GM12878 (cell line): ENCODE results near the gene DNTTIP2. TPM values are rescaled to one million over a fixed set of nuclear protein-coding genes. Genes with fewer than 3 reads are reported as not detected.

Source experiments
- ATAC-seq: fragments of 200-7000 bp; cut with Tn5 transposase; 3 replicates; pipeline ENCODE4 v1.9.1; 2020; ENCODE audit warnings: mild to moderate bottlenecking, moderate library complexity
- BruUV-seq: library from RNA; stranded (reverse); fragments of 400-500 nt; replicated peaks from 2 replicates; lab custom pipeline; 2021; lab: Mats Ljungman, UMichigan
- CTCF ChIA-PET: fragments of 300-600 bp; sonication (Branson Sonifier 250); formaldehyde crosslinking; extraction: SDS; loops from one replicate; lab custom pipeline; 2021; ENCODE audit warnings: inconsistent platforms; lab: Yijun Ruan, JAX
- POLR2A ChIA-PET: fragments of 350-600 bp; formaldehyde crosslinking; extraction: SDS; loops from one replicate; lab custom pipeline; 2021; ENCODE audit warnings: inconsistent platforms; lab: Charles Lee
- RAD21 ChIA-PET: fragments of 300-600 bp; sonication (Branson Sonifier 250); formaldehyde crosslinking; loops from one replicate; lab custom pipeline; 2023; ENCODE audit warnings: antibody characterized with exemption; ENCODE audit not compliant: unreplicated experiment; lab: Charles Lee
- SMC1A ChIA-PET: fragments of 300-600 bp; sonication (Branson Sonifier 250); formaldehyde crosslinking; loops from one replicate; lab custom pipeline; 2023; ENCODE audit not compliant: unreplicated experiment, uncharacterized antibody; lab: Charles Lee
- DNase-seq: peaks from one replicate; pipeline ENCODE4 v3.0.0-alpha.2; 2011; ENCODE audit warnings: low read depth, low spot score
- FAIRE-seq: peaks from 3 replicates; lab custom pipeline; 2011; peaks lifted over from hg19 to GRCh38; lab: Jason Lieb, UNC
- H2AFZ ChIP-seq: 2 replicates; pipeline ENCODE4 v1.6.0; 2011; ENCODE audit warnings: low read depth, low read length, control low read depth; ENCODE audit not compliant: control insufficient read depth
- H3K27ac ChIP-seq: 2 replicates; pipeline ENCODE4 v1.5.1; 2011; ENCODE audit warnings: control low read depth; ENCODE audit not compliant: control insufficient read depth, insufficient read depth
- H3K27me3 ChIP-seq, 2 experiments: replicated peaks in 1 of 2; 2 replicates each; pipeline versions ENCODE4 v1.6.0 to v1.6.1; 2011; ENCODE audit warnings: low read length in 1 of 2; ENCODE audit not compliant: control insufficient read depth in 2 of 2, insufficient read depth in 2 of 2
- H3K36me3 ChIP-seq, 2 experiments: 2 replicates each; pipeline ENCODE4 v1.5.1; 2011; ENCODE audit warnings: low read length in 1 of 2; ENCODE audit not compliant: control insufficient read depth in 2 of 2, insufficient read depth in 2 of 2
- H3K4me1 ChIP-seq: 2 replicates; pipeline ENCODE4 v1.6.1; 2011; ENCODE audit warnings: mild to moderate bottlenecking, low read length, moderate library complexity, mixed read lengths; ENCODE audit not compliant: control insufficient read depth, insufficient read depth
- H3K4me2 ChIP-seq: 2 replicates; pipeline ENCODE4 v1.6.0; 2011; ENCODE audit warnings: control low read depth; ENCODE audit not compliant: control insufficient read depth, insufficient read depth
- H3K4me3 ChIP-seq: fragments of 200-600 bp; sonication (generic); 2 replicates; pipeline ENCODE4 v1.5.1; 2016
- H3K79me2 ChIP-seq: 2 replicates; pipeline ENCODE4 v1.6.0; 2011; ENCODE audit warnings: low read length; ENCODE audit not compliant: control insufficient read depth, insufficient read depth
- H3K9ac ChIP-seq: 2 replicates; pipeline ENCODE4 v1.8.0; 2011; ENCODE audit warnings: low read length, control low read depth, mixed read lengths; ENCODE audit not compliant: control insufficient read depth, insufficient read depth
- H3K9me3 ChIP-seq: replicated peaks from 3 replicates; pipeline ENCODE4 v1.5.1; 2011; ENCODE audit warnings: mild to moderate bottlenecking, low read length; ENCODE audit not compliant: control insufficient read depth, insufficient read depth
- H4K20me1 ChIP-seq: 2 replicates; pipeline ENCODE4 v1.6.0; 2011; ENCODE audit not compliant: control insufficient read depth, insufficient read depth
- CEBPB ChIP-seq, 2 experiments: fragments of 150-350 bp in 1 of 2; IDR thresholded peaks; 2 replicates each; pipeline ENCODE4 v1.6.1; 2012 to 2014; ENCODE audit warnings: low read depth in 2 of 2, low read length in 2 of 2, borderline replicate concordance in 1 of 2, inconsistent platforms in 1 of 2
- HDAC6 ChIP-seq: fragments of 200-600 bp; sonication (generic); IDR thresholded peaks from one replicate; pipeline ENCODE4 v1.8.0; 2017; ENCODE audit warnings: antibody characterized with exemption; ENCODE audit not compliant: unreplicated experiment
- HDGF ChIP-seq: fragments of 450-650 bp; IDR thresholded peaks from 2 replicates; pipeline ENCODE4 v1.6.1; 2016; ENCODE audit warnings: antibody characterized with exemption
- IRF4 ChIP-seq: IDR thresholded peaks from 2 replicates; pipeline ENCODE4 v1.6.1; 2011; ENCODE audit warnings: low read depth, low read length
- KDM1A ChIP-seq: fragments of 200-600 bp; sonication (generic); IDR thresholded peaks from 2 replicates; pipeline ENCODE4 v1.6.1; 2016; ENCODE audit warnings: borderline replicate concordance
- TCF12 ChIP-seq: IDR thresholded peaks from 2 replicates; pipeline ENCODE4 v1.6.1; 2011; ENCODE audit warnings: low read depth, mild to moderate bottlenecking, low read length
- ZNF217 ChIP-seq: fragments of 450-650 bp; IDR thresholded peaks from 2 replicates; pipeline ENCODE4 v1.6.1; 2017; ENCODE audit warnings: antibody characterized with exemption, mild to moderate bottlenecking
- ZNF622 ChIP-seq: fragments of 450-650 bp; IDR thresholded peaks from 2 replicates; pipeline ENCODE4 v1.6.1; 2017; ENCODE audit warnings: mild to moderate bottlenecking, inconsistent platforms
- WGBS: methylation state at CpG from one replicate; pipeline ENCODE4 v1.1.6; 2016; ENCODE audit warnings: low lambda C conversion rate; ENCODE audit not compliant: insufficient replicate concordance, insufficient coverage; ENCODE audit errors: missing lambda C conversion rate; 5-methylcytosine and 5-hydroxymethylcytosine counted together
- in situ Hi-C: fragments of 300-500 bp; cut with MboI; formaldehyde crosslinking; loops from 9 replicates; pipeline ENCODE4 v1.14.3; 2018; ENCODE audit warnings: mixed read lengths
- intact Hi-C: fragments of 100-400 bp; cut with micrococcal nuclease; formaldehyde crosslinking; loops from one replicate; pipeline ENCODE4 v1.14.2; 2022; ENCODE audit not compliant: unreplicated experiment
- polyA plus RNA-seq, 11 experiments: library from polyadenylated mRNA; depleted of rRNA in 4 of 11; unstranded in 6 of 11; stranded (reverse) in 5 of 11; fragments of >200 nt; fragmentation: Nextera tagmentation in 4 of 11; fragmentation: Illumina TruSeq in 1 of 11; extraction: Ambion mirVana in 4 of 11; extraction: Trizol in 1 of 11; gene quantifications; 1 replicate in 1 of 11; 2 replicates in 10 of 11; pipeline versions ENCODE4 v1.2.1 to v1.2.3, GENCODE V29; 2011 to 2016; ENCODE audit warnings: inconsistent platforms in 2 of 11, missing spikeins in 2 of 11, low read depth in 1 of 11
- total RNA-seq, 4 experiments: library from RNA; depleted of rRNA in 3 of 4; stranded (reverse); fragments of >200 nt in 3 of 4; fragmentation: Illumina TruSeq in 1 of 4; extraction: Trizol in 1 of 4; gene quantifications; 2 replicates each; pipeline versions ENCODE4 v1.2.1 to v1.2.3, GENCODE V29; 2013 to 2021
- TF ChIP-seq, protein P1 (sequence below): fragments of 450-650 bp; conservative IDR thresholded peaks from 2 replicates; pipeline ENCODE4 v1.6.1; 2017; ENCODE audit warnings: mild to moderate bottlenecking, moderate library complexity
- TF ChIP-seq, protein P2 (sequence below): fragments of 150-350 bp; IDR thresholded peaks from 2 replicates; pipeline ENCODE4 v1.6.1; 2016; ENCODE audit warnings: low read depth, low read length
- TF ChIP-seq, protein P3 (sequence below): fragments of 450-650 bp; IDR thresholded peaks from 2 replicates; pipeline ENCODE4 v1.6.1; 2017; ENCODE audit warnings: mild to moderate bottlenecking, moderate library complexity
- TF ChIP-seq, protein P4 (sequence below): IDR thresholded peaks from 2 replicates; pipeline ENCODE4 v1.6.1; 2012; ENCODE audit warnings: mild to moderate bottlenecking, low read depth, low read length

The DNTTIP2 gene
- total and polyA plus RNA-seq, 10 of the 15 experiments (the other 5 are each of a cell fraction or from before 2014, with no cell fraction given) = 34.3 to 99.2 (median 74.9) TPM

DNA sequence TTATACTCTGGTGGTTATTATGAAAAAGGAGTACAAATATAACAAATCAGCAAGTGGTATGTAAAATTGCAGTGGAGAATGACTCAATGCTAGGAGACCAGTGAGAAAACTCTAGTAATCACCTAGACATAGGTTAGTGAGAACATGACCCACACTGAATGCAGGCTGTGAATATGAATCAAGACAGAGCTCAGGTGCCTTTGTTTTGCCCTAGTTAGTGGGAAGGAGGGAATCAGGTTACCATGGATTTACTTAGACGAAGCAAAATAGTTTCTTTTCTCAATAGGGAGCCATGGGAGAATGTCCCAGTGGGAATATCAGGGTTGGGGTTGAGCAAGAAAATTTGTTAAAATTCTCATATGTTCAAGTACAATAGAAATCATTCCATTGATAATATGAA, 40.8 kb upstream of the DNTTIP2 start:
- Histone ChIP-seq H3K79me2 (no peaks in the 10 kb centered on the region), H3K36me3 (no peaks in the 10 kb centered on the region), H3K4me2 (no peak overlapping the region), H4K20me1 (no peaks in the 10 kb centered on the region), H3K4me1 (no peaks in the 10 kb centered on the region), H3K4me3 (no peak overlapping the region), H2AFZ (no peak overlapping the region), H3K9me3 (no peaks in the 10 kb centered on the region), H3K27me3 (no peaks in the 10 kb centered on the region; a peak in 1 of 4 replicates), H3K9ac (no peak overlapping the region), H3K27ac (no peak overlapping the region)
- CTCF ChIA-PET = no interaction called here
- in situ Hi-C loops (no loop called here), intact Hi-C loops (no loop called here)
- no TSS peak for BruUV-seq
- TF ChIP-seq HDAC6 (no peak), IRF4 (no peak), ZNF217 (no peak), HDGF (no peak), CEBPB (IDR thresholded peaks at IDR 0.05; ENCODE audit: borderline replicate concordance in 1 of 2, low read depth in 2 of 2, low read length in 2 of 2) (no peak), KDM1A (no peak), TCF12 (no peak), ZNF622 (no peak)
- TF ChIP-seq, protein P1, sequence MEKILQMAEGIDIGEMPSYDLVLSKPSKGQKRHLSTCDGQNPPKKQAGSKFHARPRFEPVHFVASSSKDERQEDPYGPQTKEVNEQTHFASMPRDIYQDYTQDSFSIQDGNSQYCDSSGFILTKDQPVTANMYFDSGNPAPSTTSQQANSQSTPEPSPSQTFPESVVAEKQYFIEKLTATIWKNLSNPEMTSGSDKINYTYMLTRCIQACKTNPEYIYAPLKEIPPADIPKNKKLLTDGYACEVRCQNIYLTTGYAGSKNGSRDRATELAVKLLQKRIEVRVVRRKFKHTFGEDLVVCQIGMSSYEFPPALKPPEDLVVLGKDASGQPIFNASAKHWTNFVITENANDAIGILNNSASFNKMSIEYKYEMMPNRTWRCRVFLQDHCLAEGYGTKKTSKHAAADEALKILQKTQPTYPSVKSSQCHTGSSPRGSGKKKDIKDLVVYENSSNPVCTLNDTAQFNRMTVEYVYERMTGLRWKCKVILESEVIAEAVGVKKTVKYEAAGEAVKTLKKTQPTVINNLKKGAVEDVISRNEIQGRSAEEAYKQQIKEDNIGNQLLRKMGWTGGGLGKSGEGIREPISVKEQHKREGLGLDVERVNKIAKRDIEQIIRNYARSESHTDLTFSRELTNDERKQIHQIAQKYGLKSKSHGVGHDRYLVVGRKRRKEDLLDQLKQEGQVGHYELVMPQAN = no peak
- TF ChIP-seq, protein P2, sequence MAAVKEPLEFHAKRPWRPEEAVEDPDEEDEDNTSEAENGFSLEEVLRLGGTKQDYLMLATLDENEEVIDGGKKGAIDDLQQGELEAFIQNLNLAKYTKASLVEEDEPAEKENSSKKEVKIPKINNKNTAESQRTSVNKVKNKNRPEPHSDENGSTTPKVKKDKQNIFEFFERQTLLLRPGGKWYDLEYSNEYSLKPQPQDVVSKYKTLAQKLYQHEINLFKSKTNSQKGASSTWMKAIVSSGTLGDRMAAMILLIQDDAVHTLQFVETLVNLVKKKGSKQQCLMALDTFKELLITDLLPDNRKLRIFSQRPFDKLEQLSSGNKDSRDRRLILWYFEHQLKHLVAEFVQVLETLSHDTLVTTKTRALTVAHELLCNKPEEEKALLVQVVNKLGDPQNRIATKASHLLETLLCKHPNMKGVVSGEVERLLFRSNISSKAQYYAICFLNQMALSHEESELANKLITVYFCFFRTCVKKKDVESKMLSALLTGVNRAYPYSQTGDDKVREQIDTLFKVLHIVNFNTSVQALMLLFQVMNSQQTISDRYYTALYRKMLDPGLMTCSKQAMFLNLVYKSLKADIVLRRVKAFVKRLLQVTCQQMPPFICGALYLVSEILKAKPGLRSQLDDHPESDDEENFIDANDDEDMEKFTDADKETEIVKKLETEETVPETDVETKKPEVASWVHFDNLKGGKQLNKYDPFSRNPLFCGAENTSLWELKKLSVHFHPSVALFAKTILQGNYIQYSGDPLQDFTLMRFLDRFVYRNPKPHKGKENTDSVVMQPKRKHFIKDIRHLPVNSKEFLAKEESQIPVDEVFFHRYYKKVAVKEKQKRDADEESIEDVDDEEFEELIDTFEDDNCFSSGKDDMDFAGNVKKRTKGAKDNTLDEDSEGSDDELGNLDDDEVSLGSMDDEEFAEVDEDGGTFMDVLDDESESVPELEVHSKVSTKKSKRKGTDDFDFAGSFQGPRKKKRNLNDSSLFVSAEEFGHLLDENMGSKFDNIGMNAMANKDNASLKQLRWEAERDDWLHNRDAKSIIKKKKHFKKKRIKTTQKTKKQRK = no peak
- TF ChIP-seq, protein P3, sequence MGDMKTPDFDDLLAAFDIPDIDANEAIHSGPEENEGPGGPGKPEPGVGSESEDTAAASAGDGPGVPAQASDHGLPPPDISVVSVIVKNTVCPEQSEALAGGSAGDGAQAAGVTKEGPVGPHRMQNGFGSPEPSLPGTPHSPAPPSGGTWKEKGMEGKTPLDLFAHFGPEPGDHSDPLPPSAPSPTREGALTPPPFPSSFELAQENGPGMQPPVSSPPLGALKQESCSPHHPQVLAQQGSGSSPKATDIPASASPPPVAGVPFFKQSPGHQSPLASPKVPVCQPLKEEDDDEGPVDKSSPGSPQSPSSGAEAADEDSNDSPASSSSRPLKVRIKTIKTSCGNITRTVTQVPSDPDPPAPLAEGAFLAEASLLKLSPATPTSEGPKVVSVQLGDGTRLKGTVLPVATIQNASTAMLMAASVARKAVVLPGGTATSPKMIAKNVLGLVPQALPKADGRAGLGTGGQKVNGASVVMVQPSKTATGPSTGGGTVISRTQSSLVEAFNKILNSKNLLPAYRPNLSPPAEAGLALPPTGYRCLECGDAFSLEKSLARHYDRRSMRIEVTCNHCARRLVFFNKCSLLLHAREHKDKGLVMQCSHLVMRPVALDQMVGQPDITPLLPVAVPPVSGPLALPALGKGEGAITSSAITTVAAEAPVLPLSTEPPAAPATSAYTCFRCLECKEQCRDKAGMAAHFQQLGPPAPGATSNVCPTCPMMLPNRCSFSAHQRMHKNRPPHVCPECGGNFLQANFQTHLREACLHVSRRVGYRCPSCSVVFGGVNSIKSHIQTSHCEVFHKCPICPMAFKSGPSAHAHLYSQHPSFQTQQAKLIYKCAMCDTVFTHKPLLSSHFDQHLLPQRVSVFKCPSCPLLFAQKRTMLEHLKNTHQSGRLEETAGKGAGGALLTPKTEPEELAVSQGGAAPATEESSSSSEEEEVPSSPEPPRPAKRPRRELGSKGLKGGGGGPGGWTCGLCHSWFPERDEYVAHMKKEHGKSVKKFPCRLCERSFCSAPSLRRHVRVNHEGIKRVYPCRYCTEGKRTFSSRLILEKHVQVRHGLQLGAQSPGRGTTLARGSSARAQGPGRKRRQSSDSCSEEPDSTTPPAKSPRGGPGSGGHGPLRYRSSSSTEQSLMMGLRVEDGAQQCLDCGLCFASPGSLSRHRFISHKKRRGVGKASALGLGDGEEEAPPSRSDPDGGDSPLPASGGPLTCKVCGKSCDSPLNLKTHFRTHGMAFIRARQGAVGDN = no peak
- TF ChIP-seq, protein P4, sequence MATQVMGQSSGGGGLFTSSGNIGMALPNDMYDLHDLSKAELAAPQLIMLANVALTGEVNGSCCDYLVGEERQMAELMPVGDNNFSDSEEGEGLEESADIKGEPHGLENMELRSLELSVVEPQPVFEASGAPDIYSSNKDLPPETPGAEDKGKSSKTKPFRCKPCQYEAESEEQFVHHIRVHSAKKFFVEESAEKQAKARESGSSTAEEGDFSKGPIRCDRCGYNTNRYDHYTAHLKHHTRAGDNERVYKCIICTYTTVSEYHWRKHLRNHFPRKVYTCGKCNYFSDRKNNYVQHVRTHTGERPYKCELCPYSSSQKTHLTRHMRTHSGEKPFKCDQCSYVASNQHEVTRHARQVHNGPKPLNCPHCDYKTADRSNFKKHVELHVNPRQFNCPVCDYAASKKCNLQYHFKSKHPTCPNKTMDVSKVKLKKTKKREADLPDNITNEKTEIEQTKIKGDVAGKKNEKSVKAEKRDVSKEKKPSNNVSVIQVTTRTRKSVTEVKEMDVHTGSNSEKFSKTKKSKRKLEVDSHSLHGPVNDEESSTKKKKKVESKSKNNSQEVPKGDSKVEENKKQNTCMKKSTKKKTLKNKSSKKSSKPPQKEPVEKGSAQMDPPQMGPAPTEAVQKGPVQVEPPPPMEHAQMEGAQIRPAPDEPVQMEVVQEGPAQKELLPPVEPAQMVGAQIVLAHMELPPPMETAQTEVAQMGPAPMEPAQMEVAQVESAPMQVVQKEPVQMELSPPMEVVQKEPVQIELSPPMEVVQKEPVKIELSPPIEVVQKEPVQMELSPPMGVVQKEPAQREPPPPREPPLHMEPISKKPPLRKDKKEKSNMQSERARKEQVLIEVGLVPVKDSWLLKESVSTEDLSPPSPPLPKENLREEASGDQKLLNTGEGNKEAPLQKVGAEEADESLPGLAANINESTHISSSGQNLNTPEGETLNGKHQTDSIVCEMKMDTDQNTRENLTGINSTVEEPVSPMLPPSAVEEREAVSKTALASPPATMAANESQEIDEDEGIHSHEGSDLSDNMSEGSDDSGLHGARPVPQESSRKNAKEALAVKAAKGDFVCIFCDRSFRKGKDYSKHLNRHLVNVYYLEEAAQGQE = no peak
- WGBS = 0% methylated on average over 1 of the region's 1 CpG
- DNase-seq (no peak), ATAC-seq (no peak), FAIRE-seq (no peak)
- SMC1A ChIA-PET = no interaction called here
- POLR2A ChIA-PET = no interaction called here
- RAD21 ChIA-PET = no interaction called here
